Neuronal stem cell (in vitro differentiated cells): ENCODE measurements around the gene DMAC2. TPM values are rescaled to one million over a fixed set of nuclear protein-coding genes. Genes with fewer than 3 reads are reported as not detected.

Experiments
- small RNA-seq: library from polyadenylated mRNA; stranded (forward); fragments of <200 nt; extraction: miRNeasy Mini kit (QIAGEN cat#:217004); gene quantifications from one replicate; pipeline ENCODE3, GENCODE V24; 2013; ENCODE audit not compliant: insufficient read depth

Gene DMAC2

Small RNA genes within 50 kb of the gene (small RNA-seq; reads per million reads assigned to genes)
- not detected for gene RF00017
